Smooth muscle cell (in vitro differentiated cells): Measurements from ENCODE around the gene MCF2. TPM values are rescaled to one million over a fixed set of nuclear protein-coding genes. Genes with fewer than 3 reads are reported as not detected.

ENCODE experiments used
- DNase-seq: peaks from one replicate; lab custom pipeline; 2025; ENCODE audit not compliant: unreplicated experiment; lab: John Stamatoyannopoulos, UW
- H2AFZ ChIP-seq: fragments of 200-600 bp; sonication (generic); 2 replicates; pipeline ENCODE4 v1.6.0; 2016; ENCODE audit warnings: antibody characterized with exemption, low read depth, mild to moderate bottlenecking
- H3F3A ChIP-seq: fragments of 200-600 bp; sonication (generic); 2 replicates; pipeline ENCODE4 v1.6.0; 2017; ENCODE audit warnings: antibody characterized with exemption, low read depth
- H3K27ac ChIP-seq: fragments of 200-600 bp; sonication (generic); 2 replicates; pipeline ENCODE4 v1.5.1; 2016; ENCODE audit warnings: low read depth, mild to moderate bottlenecking
- H3K27me3 ChIP-seq: fragments of 200-600 bp; sonication (generic); 2 replicates; pipeline ENCODE4 v1.6.1; 2016; ENCODE audit warnings: low read depth, mild to moderate bottlenecking
- H3K36me3 ChIP-seq: fragments of 200-600 bp; sonication (generic); 2 replicates; pipeline ENCODE4 v1.5.1; 2016; ENCODE audit warnings: low read depth
- H3K4me1 ChIP-seq: fragments of 200-600 bp; sonication (generic); 2 replicates; pipeline ENCODE4 v1.5.1; 2016; ENCODE audit warnings: low read depth
- H3K4me2 ChIP-seq: fragments of 200-600 bp; sonication (generic); 2 replicates; pipeline ENCODE4 v1.6.0; 2016; ENCODE audit warnings: mild to moderate bottlenecking
- H3K4me3 ChIP-seq: fragments of 200-600 bp; sonication (generic); 2 replicates; pipeline ENCODE4 v1.5.1; 2016; ENCODE audit warnings: mild to moderate bottlenecking
- H3K79me2 ChIP-seq: fragments of 200-600 bp; sonication (generic); 2 replicates; pipeline ENCODE4 v1.6.0; 2016; ENCODE audit warnings: low read depth, mild to moderate bottlenecking
- H3K9ac ChIP-seq: fragments of 200-600 bp; sonication (generic); 2 replicates; pipeline ENCODE4 v1.6.0; 2016; ENCODE audit warnings: low read depth
- H3K9me3 ChIP-seq: fragments of 200-600 bp; sonication (generic); replicated peaks from 2 replicates; pipeline ENCODE4 v1.5.1; 2016; ENCODE audit warnings: low read depth
- H4K20me1 ChIP-seq: fragments of 200-600 bp; sonication (generic); 2 replicates; pipeline ENCODE4 v1.6.0; 2016; ENCODE audit warnings: low read depth
- WGBS: methylation state at CpG from one replicate; pipeline ENCODE4 v1.1.7; 2016; ENCODE audit warnings: low lambda C conversion rate; 5-methylcytosine and 5-hydroxymethylcytosine counted together
- polyA plus RNA-seq: library from polyadenylated mRNA; unstranded; fragments of >200 nt; fragmentation: Nextera tagmentation; extraction: Ambion mirVana; gene quantifications from 2 replicates; pipeline ENCODE4 v1.2.1, GENCODE V29; 2016
- total RNA-seq: library from RNA; depleted of rRNA; stranded (reverse); fragments of >200 nt; gene quantifications from 2 replicates; pipeline ENCODE4 v1.2.3, GENCODE V29; 2014
- TF ChIP-seq, protein P1 (sequence below): fragments of 200-600 bp; sonication (generic); IDR thresholded peaks from 2 replicates; pipeline ENCODE4 v1.5.1; 2017; ENCODE audit warnings: borderline replicate concordance, mild to moderate bottlenecking, antibody characterized with exemption; ENCODE audit not compliant: insufficient read depth, poor library complexity, severe bottlenecking

The MCF2 gene
- total and polyA plus RNA-seq, 2 experiments from 2014 or later: 0.18 TPM; not detected in 1

DNA sequence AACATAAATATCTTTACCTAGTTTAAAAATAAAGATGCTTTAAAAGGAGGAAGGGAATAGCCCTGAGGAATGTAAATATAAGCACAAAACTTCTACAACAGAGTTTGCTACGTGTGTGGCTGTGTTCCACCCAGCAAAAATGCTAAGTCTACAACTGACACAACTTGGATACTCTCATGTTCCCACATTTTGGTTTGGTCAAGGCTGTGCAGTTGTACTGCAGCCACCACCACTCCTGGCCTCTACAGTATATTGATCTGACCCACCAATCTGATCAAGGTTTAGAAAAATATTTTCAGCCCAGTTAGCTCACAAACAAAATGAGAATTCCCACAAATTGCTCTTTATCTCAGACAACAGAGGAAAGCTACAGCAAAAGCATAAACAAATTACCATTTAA is 165.3 kb downstream of the MCF2 start:
- Histone ChIP-seq H3K27ac (no peak overlapping the region), H3K79me2 (no peaks in the 10 kb centered on the region), H4K20me1 (no peaks in the 10 kb centered on the region), H3F3A (no peaks in the 10 kb centered on the region), H3K4me2 (no peak overlapping the region), H3K9ac (no peak overlapping the region), H3K27me3 (no peaks in the 10 kb centered on the region), H3K4me1 (no peaks in the 10 kb centered on the region), H3K36me3 (no peaks in the 10 kb centered on the region), H3K4me3 (no peak overlapping the region), H3K9me3 (no peaks in the 10 kb centered on the region), H2AFZ (no peak overlapping the region)
- DNase-seq: no peak
- WGBS: 71% methylated on average over 1 of the region's 1 CpG
- TF ChIP-seq, protein P1, sequence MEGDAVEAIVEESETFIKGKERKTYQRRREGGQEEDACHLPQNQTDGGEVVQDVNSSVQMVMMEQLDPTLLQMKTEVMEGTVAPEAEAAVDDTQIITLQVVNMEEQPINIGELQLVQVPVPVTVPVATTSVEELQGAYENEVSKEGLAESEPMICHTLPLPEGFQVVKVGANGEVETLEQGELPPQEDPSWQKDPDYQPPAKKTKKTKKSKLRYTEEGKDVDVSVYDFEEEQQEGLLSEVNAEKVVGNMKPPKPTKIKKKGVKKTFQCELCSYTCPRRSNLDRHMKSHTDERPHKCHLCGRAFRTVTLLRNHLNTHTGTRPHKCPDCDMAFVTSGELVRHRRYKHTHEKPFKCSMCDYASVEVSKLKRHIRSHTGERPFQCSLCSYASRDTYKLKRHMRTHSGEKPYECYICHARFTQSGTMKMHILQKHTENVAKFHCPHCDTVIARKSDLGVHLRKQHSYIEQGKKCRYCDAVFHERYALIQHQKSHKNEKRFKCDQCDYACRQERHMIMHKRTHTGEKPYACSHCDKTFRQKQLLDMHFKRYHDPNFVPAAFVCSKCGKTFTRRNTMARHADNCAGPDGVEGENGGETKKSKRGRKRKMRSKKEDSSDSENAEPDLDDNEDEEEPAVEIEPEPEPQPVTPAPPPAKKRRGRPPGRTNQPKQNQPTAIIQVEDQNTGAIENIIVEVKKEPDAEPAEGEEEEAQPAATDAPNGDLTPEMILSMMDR: no peak

DNA sequence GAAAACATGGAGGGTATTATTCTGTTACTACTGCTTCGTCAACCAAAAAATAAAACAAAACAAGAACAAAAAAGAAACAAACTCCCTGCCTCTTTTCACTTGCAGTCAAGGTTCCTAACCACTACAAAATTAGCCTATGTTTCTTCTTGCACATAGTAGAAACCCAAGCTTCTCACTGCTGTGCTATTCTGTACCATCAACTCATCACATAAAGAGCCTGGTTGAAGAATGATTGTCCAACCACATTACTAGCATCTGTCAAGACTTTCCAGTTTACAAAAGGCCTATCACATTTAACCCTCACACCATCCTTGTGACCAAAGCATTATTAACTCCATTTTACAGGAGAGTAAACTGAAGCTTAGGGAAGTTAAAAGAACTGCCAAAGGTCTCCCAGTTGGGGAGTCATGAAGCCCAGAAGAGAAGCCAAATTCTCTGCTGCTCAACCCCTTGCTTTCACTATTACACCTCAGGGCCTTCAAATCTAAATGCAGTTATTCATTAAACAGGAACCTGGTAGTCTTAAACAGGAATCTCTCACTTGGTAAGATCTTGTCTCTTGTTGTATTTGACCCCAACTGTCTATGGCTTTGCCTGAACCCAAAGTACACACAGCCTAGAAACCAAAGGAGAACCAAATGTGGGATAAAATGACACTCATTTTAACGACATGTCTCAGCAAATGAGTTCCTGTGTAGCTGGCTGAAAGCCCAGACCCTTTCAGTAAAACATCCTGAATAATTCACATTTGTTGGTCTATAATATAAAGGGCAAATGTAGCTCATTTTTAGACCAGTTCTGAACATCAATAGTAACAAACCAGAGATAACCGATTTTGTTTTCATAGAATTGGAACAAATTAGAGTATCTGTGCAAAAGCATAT is 168.8 kb downstream of the MCF2 start:
- TF ChIP-seq, protein P1: no peak
- Histone ChIP-seq H3K9me3 (no peaks in the 10 kb centered on the region), H3K4me1 (no peaks in the 10 kb centered on the region), H3K27ac (no peak overlapping the region), H3K4me2 (no peak overlapping the region), H3K27me3 (no peaks in the 10 kb centered on the region), H3K9ac (no peak overlapping the region), H4K20me1 (no peaks in the 10 kb centered on the region), H3K4me3 (no peak overlapping the region), H2AFZ (no peak overlapping the region), H3K79me2 (no peaks in the 10 kb centered on the region), H3F3A (no peaks in the 10 kb centered on the region), H3K36me3 (no peaks in the 10 kb centered on the region)
- 74% methylated on average over 3 of the region's 3 CpGs for WGBS
- DNase-seq: no peak

DNA sequence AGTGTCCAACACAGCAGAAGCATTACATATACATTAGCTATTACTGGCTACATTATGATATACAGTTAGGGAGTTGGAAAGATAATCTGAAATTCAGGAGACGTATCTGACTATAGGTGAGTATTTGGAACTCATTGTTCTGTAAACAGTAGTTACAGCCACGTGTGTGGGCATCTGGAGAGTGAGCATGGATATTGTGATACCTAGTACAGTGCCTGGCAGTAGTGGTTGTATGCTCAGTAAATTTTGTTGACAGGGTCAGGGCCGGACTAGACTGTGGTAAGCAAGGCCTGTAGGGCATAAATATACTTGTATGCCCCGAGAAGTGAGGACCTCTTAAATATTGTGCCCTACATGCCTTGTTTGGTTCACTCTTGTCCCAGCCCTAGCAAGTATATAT is 174.5 kb downstream of the MCF2 start:
- H3F3A ChIP-seq: no peaks in the 10 kb centered on the region
- TF ChIP-seq, protein P1: no peak
- WGBS: 68% methylated on average over 4 of the region's 4 CpGs

DNA sequence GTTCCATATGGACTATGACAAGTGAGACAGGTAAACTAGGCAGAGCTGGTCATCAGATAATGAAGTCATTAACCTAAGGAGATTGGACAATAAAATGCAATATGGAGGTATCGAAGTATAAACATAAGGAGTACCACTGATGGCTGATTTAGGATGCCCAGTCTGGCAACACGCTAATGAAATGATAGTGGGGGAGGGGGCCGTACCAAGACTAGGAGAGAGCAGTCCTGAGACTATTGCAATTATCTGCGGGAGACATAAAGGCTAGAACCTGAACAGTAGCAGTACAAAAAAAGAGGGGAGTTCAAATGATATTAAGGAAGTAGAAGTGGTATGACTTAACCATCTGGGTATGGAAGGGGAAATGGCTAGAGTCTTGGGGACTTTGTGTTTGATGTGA is 175.1 kb downstream of the MCF2 start:
- TF ChIP-seq, protein P1: no peak
- no peak for DNase-seq
- 84% methylated on average over 4 of the region's 4 CpGs for WGBS
- Histone ChIP-seq H3K27me3 (no peaks in the 10 kb centered on the region), H3F3A (no peaks in the 10 kb centered on the region), H2AFZ (no peak overlapping the region), H3K9ac (no peak overlapping the region), H3K4me1 (no peaks in the 10 kb centered on the region), H3K9me3 (no peaks in the 10 kb centered on the region), H3K27ac (no peak overlapping the region), H4K20me1 (no peaks in the 10 kb centered on the region), H3K79me2 (no peaks in the 10 kb centered on the region), H3K36me3 (no peaks in the 10 kb centered on the region), H3K4me2 (no peak overlapping the region), H3K4me3 (no peak overlapping the region)

More for the DNA sequence above, 174.5 kb downstream of the MCF2 start:
- no peaks in the 10 kb centered on the region for H4K20me1 ChIP-seq
- no peak overlapping the region for H2AFZ ChIP-seq
- no peak overlapping the region for H3K27ac ChIP-seq
- H3K9me3 ChIP-seq: no peaks in the 10 kb centered on the region
- no peaks in the 10 kb centered on the region for H3K4me1 ChIP-seq
- no peaks in the 10 kb centered on the region for H3K79me2 ChIP-seq
- H3K27me3 ChIP-seq: no peaks in the 10 kb centered on the region
- no peak overlapping the region for H3K4me2 ChIP-seq
- H3K36me3 ChIP-seq: no peaks in the 10 kb centered on the region
- no peak overlapping the region for H3K4me3 ChIP-seq
- no peak for DNase-seq
- no peak overlapping the region for H3K9ac ChIP-seq
